ENCODE measurements around the gene ST6GALNAC3.

ST6GALNAC3 gene

GRCh38 chr1:76581712-76582111 is 507.2 kb downstream of the ST6GALNAC3 start:
- Histone ChIP-seq H3K9me3 (ENCODE audit: insufficient read depth, low read length) (no peaks in the 10 kb centered on the region), H3K36me3 (replicated peaks; ENCODE audit: low read depth, low read length) (no peaks in the 10 kb centered on the region), H3K4me3 (ENCODE audit: low read length) (no peak overlapping the region), H2AFZ (ENCODE audit: low read depth, low read length) (no peak overlapping the region), H3K27me3 (ENCODE audit: low read depth, low read length) (no peaks in the 10 kb centered on the region), H3K4me2 (ENCODE audit: low read length) (no peak overlapping the region), H3K27ac (ENCODE audit: low read length) (no peak overlapping the region), H3K9ac (ENCODE audit: low read length) (no peak overlapping the region), H4K20me1 (ENCODE audit: insufficient read depth, low read length) (no peaks in the 10 kb centered on the region), H3K4me1 (ENCODE audit: low read length) (peaks cover 6% of the 10 kb centered on the region; the same call in 1 of the 2 replicates), H3K79me2 (ENCODE audit: low read length) (no peaks in the 10 kb centered on the region)
- TF ChIP-seq CTCF (IDR thresholded peaks at IDR 0.05; ENCODE audit: low read depth, low read length) (no peak), EZH2phosphoT487 (IDR thresholded peaks at IDR 0.05; ENCODE audit: low read depth) (no peak)

GRCh38 chr1:76583235-76583868 is 508.8 kb downstream of the ST6GALNAC3 start:
- no peaks in the 10 kb centered on the region for H4K20me1 ChIP-seq (ENCODE audit: insufficient read depth, low read length)
- no peak overlapping the region for H2AFZ ChIP-seq (ENCODE audit: low read depth, low read length)
- H3K9ac ChIP-seq (ENCODE audit: low read length): no peak overlapping the region
- no peak overlapping the region for H3K27ac ChIP-seq (ENCODE audit: low read length)
- H3K36me3 ChIP-seq (replicated peaks; ENCODE audit: low read depth, low read length): no peaks in the 10 kb centered on the region
- H3K4me2 ChIP-seq (ENCODE audit: low read length): peak overlapping the region; percentile 22
- H3K27me3 ChIP-seq (ENCODE audit: low read depth, low read length): no peaks in the 10 kb centered on the region
- no peaks in the 10 kb centered on the region for H3K79me2 ChIP-seq (ENCODE audit: low read length)
- no peak overlapping the region for H3K4me3 ChIP-seq (ENCODE audit: low read length)
- H3K4me1 ChIP-seq (ENCODE audit: low read length): peaks cover 6% of the 10 kb centered on the region; the same call in 1 of the 2 replicates
- no peak for TF ChIP-seq CTCF (IDR thresholded peaks at IDR 0.05; ENCODE audit: low read depth, low read length)
- TF ChIP-seq EZH2phosphoT487 (IDR thresholded peaks at IDR 0.05; ENCODE audit: low read depth): no peak
- no peaks in the 10 kb centered on the region for H3K9me3 ChIP-seq (ENCODE audit: insufficient read depth, low read length)

- TF ChIP-seq CTCF (IDR thresholded peaks at IDR 0.05; ENCODE audit: low read depth, low read length) (no peak), EZH2phosphoT487 (IDR thresholded peaks at IDR 0.05; ENCODE audit: low read depth) (no peak)
- H3K9ac ChIP-seq (ENCODE audit: low read length): no peak overlapping the region
- peaks cover 6% of the 10 kb centered on the region; the same call in 1 of the 2 replicates for H3K4me1 ChIP-seq (ENCODE audit: low read length)
- no peaks in the 10 kb centered on the region for H3K9me3 ChIP-seq (ENCODE audit: insufficient read depth, low read length)
- H4K20me1 ChIP-seq (ENCODE audit: insufficient read depth, low read length): no peaks in the 10 kb centered on the region
- no peaks in the 10 kb centered on the region for H3K79me2 ChIP-seq (ENCODE audit: low read length)
- H3K36me3 ChIP-seq (replicated peaks; ENCODE audit: low read depth, low read length): no peaks in the 10 kb centered on the region
- H3K27me3 ChIP-seq (ENCODE audit: low read depth, low read length): no peaks in the 10 kb centered on the region
- no peak overlapping the region for H3K4me3 ChIP-seq (ENCODE audit: low read length)
- peak overlapping the region; percentile 22; the same call in 1 of the 2 replicates for H3K4me2 ChIP-seq (ENCODE audit: low read length)
- H3K27ac ChIP-seq (ENCODE audit: low read length): no peak overlapping the region
- no peak overlapping the region for H2AFZ ChIP-seq (ENCODE audit: low read depth, low read length)
Observed at GRCh38 chr1:76583875-76584477, 509.4 kb downstream of the ST6GALNAC3 start.

GRCh38 chr1:76585980-76586674 is 511.6 kb downstream of the ST6GALNAC3 start:
- no peaks in the 10 kb centered on the region for H3K27me3 ChIP-seq (ENCODE audit: low read depth, low read length)

More at GRCh38 chr1:76585980-76586674, 511.6 kb downstream of the ST6GALNAC3 start:
- H3K9me3 ChIP-seq (ENCODE audit: insufficient read depth, low read length): no peaks in the 10 kb centered on the region
- no peak overlapping the region for H3K4me3 ChIP-seq (ENCODE audit: low read length)
- no peak for TF ChIP-seq CTCF (IDR thresholded peaks at IDR 0.05; ENCODE audit: low read depth, low read length)
- TF ChIP-seq EZH2phosphoT487 (IDR thresholded peaks at IDR 0.05; ENCODE audit: low read depth): no peak
- no peaks in the 10 kb centered on the region for H3K36me3 ChIP-seq (replicated peaks; ENCODE audit: low read depth, low read length)
- H3K9ac ChIP-seq (ENCODE audit: low read length): no peak overlapping the region
- no peak overlapping the region for H2AFZ ChIP-seq (ENCODE audit: low read depth, low read length)
- H3K4me2 ChIP-seq (ENCODE audit: low read length): no peak overlapping the region
- no peaks in the 10 kb centered on the region for H3K79me2 ChIP-seq (ENCODE audit: low read length)
- H4K20me1 ChIP-seq (ENCODE audit: insufficient read depth, low read length): no peaks in the 10 kb centered on the region
- peaks cover 6% of the 10 kb centered on the region; the same call in 1 of the 2 replicates for H3K4me1 ChIP-seq (ENCODE audit: low read length)
- no peak overlapping the region for H3K27ac ChIP-seq (ENCODE audit: low read length)
